WI38 (cell line): ENCODE data around the gene FAM170A.

Experiments
- H3K4me3 ChIP-seq: 2 replicates; pipeline ENCODE4 v1.5.1; 2011; ENCODE audit warnings: low read depth, mild to moderate bottlenecking, control low read depth, low read length
- CTCF ChIP-seq: IDR thresholded peaks from 2 replicates; pipeline ENCODE4 v1.5.1; 2012; ENCODE audit warnings: low read depth, mild to moderate bottlenecking, control low read depth, low read length

FAM170A gene

GRCh38 chr5:119678351-119679028, 49.1 kb downstream of the FAM170A start:
- TF ChIP-seq CTCF = no peak
- H3K4me3 ChIP-seq = no peak overlapping the region

- H3K4me3 ChIP-seq = no peak overlapping the region
- TF ChIP-seq CTCF = no peak
Measured at GRCh38 chr5:119680080-119680479, 50.7 kb downstream of the FAM170A start.

- TF ChIP-seq CTCF = no peak
- H3K4me3 ChIP-seq = no peak overlapping the region
Measured at GRCh38 chr5:119681734-119682133, 52.4 kb downstream of the FAM170A start.

- no peak overlapping the region for H3K4me3 ChIP-seq
- TF ChIP-seq CTCF = no peak
Measured at GRCh38 chr5:119682372-119682771, 53.0 kb downstream of the FAM170A start.
